VCaP (cell line): Measurements from ENCODE around the gene RCSD1.

Source experiments
- H3K27ac ChIP-seq: fragments of 450-650 bp; 2 replicates; pipeline ENCODE4 v1.5.1; 2017
- CTCF ChIP-seq: fragments of 450-650 bp; conservative IDR thresholded peaks from 2 replicates; pipeline ENCODE4 v1.5.1; 2017; ENCODE audit warnings: mild to moderate bottlenecking, moderate library complexity

RCSD1 gene

GRCh38 chr1:167618789-167619188, 11.2 kb upstream of the RCSD1 start:
- TF ChIP-seq CTCF: no peak
- H3K27ac ChIP-seq: no peak overlapping the region

DNA sequence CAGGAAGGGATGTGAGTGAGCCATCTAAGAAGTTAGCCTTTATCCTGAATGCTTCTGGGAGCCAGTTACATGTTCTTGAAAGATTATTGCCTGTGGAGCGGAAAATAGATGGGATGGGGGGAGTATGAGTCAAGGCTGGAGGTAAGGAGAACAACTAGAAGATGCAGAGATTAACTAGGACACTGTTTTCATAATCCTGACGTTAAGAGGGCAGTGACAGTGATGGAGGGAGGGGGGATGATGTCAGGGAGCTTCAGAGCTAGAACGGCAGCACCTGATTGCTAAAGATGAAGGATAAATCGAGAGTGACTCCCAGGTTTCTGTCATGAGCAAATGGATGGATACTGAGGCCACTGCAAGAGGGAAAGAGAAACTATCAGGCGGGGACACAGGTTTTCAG, 10.0 kb upstream of the RCSD1 start:
- no peak overlapping the region for H3K27ac ChIP-seq
- no peak for TF ChIP-seq CTCF

GRCh38 chr1:167621780-167622313, 8.2 kb upstream of the RCSD1 start:
- no peak for TF ChIP-seq CTCF
- no peak overlapping the region for H3K27ac ChIP-seq

GRCh38 chr1:167623951-167624350, 6.1 kb upstream of the RCSD1 start:
- H3K27ac ChIP-seq: no peak overlapping the region
- TF ChIP-seq CTCF: no peak

DNA sequence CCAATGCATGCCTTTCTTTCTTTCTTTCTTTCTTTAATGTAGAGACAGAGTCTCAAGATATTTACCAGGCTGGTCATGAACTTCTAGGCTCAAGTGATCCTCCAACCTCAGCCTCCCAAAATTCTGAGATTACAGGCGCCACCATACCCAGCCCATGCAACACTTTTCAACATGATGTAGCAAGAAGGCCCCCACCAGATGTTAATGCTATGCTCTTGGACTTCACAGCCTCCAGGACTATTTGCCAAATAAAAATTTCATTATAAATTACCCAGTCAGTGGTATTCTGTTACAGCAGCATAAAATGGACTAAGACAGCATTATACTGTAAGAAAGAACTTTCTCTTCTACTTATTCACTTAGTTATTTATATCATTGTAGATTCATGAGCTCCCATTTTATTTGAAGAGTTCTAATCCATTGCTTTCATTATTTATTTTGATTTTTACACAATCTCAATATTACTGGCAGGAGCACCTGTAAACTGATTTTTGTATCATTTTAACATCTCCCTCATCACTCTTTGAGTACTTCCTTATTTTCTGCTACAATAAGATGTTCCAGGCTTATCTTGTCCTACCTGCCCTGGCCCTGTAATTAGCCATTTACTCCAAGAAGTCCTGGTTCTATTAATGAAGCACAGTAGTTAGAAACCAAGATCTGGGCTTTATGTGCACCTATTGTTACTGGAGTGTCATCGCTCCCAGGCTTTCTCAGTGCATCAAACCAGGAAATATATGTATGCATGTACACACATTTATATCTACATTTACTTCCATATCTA, 4.8 kb upstream of the RCSD1 start:
- TF ChIP-seq CTCF: no peak
- no peak overlapping the region for H3K27ac ChIP-seq

- H3K27ac ChIP-seq: no peak overlapping the region
- TF ChIP-seq CTCF: no peak
These were observed 2.5 kb upstream of the RCSD1 start for GRCh38 chr1:167627615-167627864.

GRCh38 chr1:167627865-167628641, 2.0 kb upstream of the RCSD1 start:
- no peak for TF ChIP-seq CTCF
- no peak overlapping the region for H3K27ac ChIP-seq
